Uterus (tissue), 2 donors: ENCODE data around the gene IL6R.
"Not testable (repeated sequence)": the region's sequence is repeated elsewhere in the genome, so short reads cannot be mapped to it uniquely, and the experiment has no call there.

ENCODE experiments used
- CTCF ChIP-seq, 4 experiments: fragments of 200-600 bp in 2 of 4; fragments of 450-650 bp in 2 of 4; sonication (generic) in 2 of 4; IDR thresholded peaks; one replicate each; pipeline ENCODE4 v1.5.1; 2016 to 2019; ENCODE audit warnings: antibody characterized with exemption in 4 of 4, mild to moderate bottlenecking in 2 of 4, moderate library complexity in 1 of 4
- POLR2A ChIP-seq, 2 donors: fragments of 450-650 bp; IDR thresholded peaks; one replicate each; pipeline ENCODE4 v1.6.1; 2016; ENCODE audit warnings: antibody characterized with exemption in 2 of 2, mild to moderate bottlenecking in 1 of 2, moderate library complexity in 1 of 2

GRCh38 chr1:154422049-154422448, 16.9 kb downstream of the IL6R start:
- not testable (repeated sequence) for TF ChIP-seq CTCF, POLR2A (IDR thresholded peaks at IDR 0.05)
